ENCODE results near the gene EMX2. TPM values are rescaled to one million over a fixed set of nuclear protein-coding genes. Genes with fewer than 3 reads are reported as not detected.

Gene EMX2
- total RNA-seq, 4 donors from 2014 or later, result 1.0 TPM; not detected in 3

DNA sequence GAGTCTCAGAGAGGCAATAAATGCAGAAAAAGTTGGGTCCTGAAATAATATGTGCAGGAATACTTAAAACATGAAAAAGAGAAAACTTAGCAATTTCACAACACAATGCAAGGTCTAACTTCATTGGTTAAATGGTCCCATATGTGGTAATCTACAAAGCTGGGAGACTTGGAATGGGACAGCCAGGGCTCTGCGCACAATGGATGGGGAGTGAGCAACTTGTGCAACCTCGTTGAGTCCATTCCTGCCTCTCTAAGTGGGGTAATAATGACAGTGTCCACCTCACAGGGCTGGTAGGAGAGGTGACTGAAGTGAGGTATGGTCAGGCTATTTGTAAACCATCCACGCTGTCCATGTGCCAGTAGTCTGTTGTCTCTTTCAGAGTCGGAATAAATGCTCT is 11.8 kb upstream of the EMX2 start:
- no peaks in the 10 kb centered on the region for H3K36me3 ChIP-seq
- 36 to 57% methylated on average over 4 of the region's 4 CpGs for WGBS, 2 donors
- peaks cover 16 to 17% of the 10 kb centered on the region in 2 donors for H3K4me1 ChIP-seq
- peaks cover 26% of the 10 kb centered on the region for H3K27me3 ChIP-seq
- no peak for TF ChIP-seq POLR2A (IDR thresholded peaks at IDR 0.05)
- TF ChIP-seq, protein P1, sequence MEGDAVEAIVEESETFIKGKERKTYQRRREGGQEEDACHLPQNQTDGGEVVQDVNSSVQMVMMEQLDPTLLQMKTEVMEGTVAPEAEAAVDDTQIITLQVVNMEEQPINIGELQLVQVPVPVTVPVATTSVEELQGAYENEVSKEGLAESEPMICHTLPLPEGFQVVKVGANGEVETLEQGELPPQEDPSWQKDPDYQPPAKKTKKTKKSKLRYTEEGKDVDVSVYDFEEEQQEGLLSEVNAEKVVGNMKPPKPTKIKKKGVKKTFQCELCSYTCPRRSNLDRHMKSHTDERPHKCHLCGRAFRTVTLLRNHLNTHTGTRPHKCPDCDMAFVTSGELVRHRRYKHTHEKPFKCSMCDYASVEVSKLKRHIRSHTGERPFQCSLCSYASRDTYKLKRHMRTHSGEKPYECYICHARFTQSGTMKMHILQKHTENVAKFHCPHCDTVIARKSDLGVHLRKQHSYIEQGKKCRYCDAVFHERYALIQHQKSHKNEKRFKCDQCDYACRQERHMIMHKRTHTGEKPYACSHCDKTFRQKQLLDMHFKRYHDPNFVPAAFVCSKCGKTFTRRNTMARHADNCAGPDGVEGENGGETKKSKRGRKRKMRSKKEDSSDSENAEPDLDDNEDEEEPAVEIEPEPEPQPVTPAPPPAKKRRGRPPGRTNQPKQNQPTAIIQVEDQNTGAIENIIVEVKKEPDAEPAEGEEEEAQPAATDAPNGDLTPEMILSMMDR (IDR thresholded peaks at IDR 0.05), result no peak
- H3K9me3 ChIP-seq, result no peaks in the 10 kb centered on the region
- no peak overlapping the region for H3K27ac ChIP-seq
- H3K4me3 ChIP-seq (replicated peaks in 1 of 3), result no peak overlapping the region
- intact Hi-C loops (cut with DNase I), result no loop called here
- no peak for DNase-seq

DNA sequence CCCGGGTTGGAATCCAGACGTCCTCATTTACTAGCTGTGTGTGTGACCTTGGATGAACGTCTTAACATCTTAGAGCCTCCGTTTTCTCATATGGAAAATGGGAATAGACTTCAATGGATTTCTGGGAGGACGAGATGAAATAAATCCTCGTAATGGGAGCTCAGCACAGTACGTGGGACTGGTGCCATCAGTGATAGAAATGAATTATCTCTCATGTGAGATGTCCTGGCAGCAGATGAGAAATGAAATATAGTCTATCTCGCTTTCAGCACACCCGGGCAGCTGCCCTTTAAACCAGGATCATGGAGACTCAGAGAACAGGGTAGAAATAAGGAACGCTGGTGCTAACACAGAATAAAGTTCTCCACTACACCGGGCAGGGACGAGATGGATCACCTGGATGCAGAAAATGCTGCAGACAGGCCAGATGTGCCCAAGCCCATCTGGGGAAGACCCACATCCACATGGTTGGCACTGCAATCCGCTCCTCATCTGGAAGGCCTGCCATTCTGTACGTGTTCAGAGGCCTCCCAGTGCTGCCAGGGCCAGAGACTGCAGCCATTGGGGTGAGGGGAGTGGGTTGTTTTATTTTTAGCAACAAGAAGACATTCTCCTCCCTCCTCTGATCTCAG is 11.1 kb upstream of the EMX2 start:
- Histone ChIP-seq H3K27ac (no peak overlapping the region), H3K36me3 (no peaks in the 10 kb centered on the region), H3K9me3 (no peaks in the 10 kb centered on the region), H3K4me3 (replicated peaks in 1 of 3) (no peak overlapping the region), H3K27me3 (peaks cover 32% of the 10 kb centered on the region), H3K4me1 (peaks cover 16 to 17% of the 10 kb centered on the region in 2 donors)
- intact Hi-C loops (cut with DNase I), result no loop called here
- WGBS, 2 donors, result 30 to 40% methylated on average over 14 of the region's 14 CpGs
- TF ChIP-seq, protein P1 (IDR thresholded peaks at IDR 0.05), result no peak
- no peak for TF ChIP-seq POLR2A (IDR thresholded peaks at IDR 0.05)
- no peak for DNase-seq

- no peak for DNase-seq
- no peaks in the 10 kb centered on the region for H3K36me3 ChIP-seq
- H3K27ac ChIP-seq, result no peak overlapping the region
- intact Hi-C loops (cut with DNase I), result no loop called here
- no peak for TF ChIP-seq POLR2A (IDR thresholded peaks at IDR 0.05)
- TF ChIP-seq, protein P1 (IDR thresholded peaks at IDR 0.05), result no peak
- H3K4me3 ChIP-seq (replicated peaks in 1 of 3), result no peak overlapping the region
- H3K9me3 ChIP-seq, result no peaks in the 10 kb centered on the region
- peaks cover 37% of the 10 kb centered on the region for H3K27me3 ChIP-seq
- H3K4me1 ChIP-seq, result peaks cover 16 to 20% of the 10 kb centered on the region in 2 donors
- 21 to 25% methylated on average over 3 of the region's 3 CpGs for WGBS, 2 donors
These were observed 10.6 kb upstream of the EMX2 start for GRCh38 chr10:117532003-117532385.

DNA sequence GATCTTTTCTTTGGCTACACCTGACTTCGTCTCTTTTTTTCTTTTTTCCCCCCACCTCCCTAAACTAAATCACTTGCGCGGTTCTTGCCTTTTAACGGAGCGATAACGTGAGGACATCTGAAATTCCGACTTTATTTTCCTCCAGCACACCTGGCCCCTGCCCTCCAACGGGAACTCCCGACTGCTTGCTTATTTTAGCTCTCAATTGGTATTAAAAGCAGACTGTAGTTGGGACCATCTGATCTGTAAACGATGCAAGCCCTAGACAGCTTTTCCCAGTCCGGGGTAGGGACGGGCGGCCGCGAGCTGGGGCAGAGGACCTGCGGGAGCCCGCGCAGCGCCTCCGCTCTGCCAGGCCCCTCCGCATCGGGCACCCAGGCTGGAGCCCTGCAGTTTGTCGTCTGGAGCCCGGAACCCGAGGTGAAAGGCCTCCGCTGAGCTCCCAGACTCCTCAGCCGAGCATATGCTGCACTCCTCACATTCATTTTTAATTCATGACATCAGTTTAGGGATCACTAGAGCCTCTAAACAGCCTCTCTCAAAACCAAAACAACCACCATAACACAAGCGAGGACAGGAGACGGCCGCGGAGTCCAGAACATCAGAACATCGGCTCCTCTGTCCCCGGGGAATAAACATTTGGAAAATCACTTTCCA is 10.0 kb upstream of the EMX2 start:
- H3K36me3 ChIP-seq, result no peaks in the 10 kb centered on the region
- intact Hi-C loops (cut with DNase I), result no loop called here
- DNase-seq, result no peak
- H3K27ac ChIP-seq, result no peak overlapping the region
- peaks cover 16 to 26% of the 10 kb centered on the region in 2 donors for H3K4me1 ChIP-seq
- no peaks in the 10 kb centered on the region for H3K9me3 ChIP-seq
- peaks cover 42% of the 10 kb centered on the region for H3K27me3 ChIP-seq
- no peak for TF ChIP-seq POLR2A (IDR thresholded peaks at IDR 0.05)
- TF ChIP-seq, protein P1 (IDR thresholded peaks at IDR 0.05), result no peak
- H3K4me3 ChIP-seq (replicated peaks in 1 of 3), result no peak overlapping the region
- WGBS, 2 donors, result 12% methylated on average over 32 to 33 of the region's 33 CpGs
